Loucy (cell line): Measurements from ENCODE around the gene RNASET2.

Source experiments
- EZH2phosphoT487 ChIP-seq: fragments of 200-600 bp; IDR thresholded peaks from 2 replicates; pipeline ENCODE4 v1.6.1; 2018; ENCODE audit warnings: antibody characterized with exemption, mild to moderate bottlenecking, moderate library complexity, borderline replicate concordance
- TF ChIP-seq, protein P1 (sequence below): fragments of 200-600 bp; sonication (generic); conservative IDR thresholded peaks from 2 replicates; pipeline ENCODE4 v1.5.1; 2014; ENCODE audit warnings: mild to moderate bottlenecking, antibody characterized with exemption, low read length

GRCh38 chr6:166987930-166988329 is 31.6 kb upstream of the RNASET2 start:
- TF ChIP-seq, protein P1, sequence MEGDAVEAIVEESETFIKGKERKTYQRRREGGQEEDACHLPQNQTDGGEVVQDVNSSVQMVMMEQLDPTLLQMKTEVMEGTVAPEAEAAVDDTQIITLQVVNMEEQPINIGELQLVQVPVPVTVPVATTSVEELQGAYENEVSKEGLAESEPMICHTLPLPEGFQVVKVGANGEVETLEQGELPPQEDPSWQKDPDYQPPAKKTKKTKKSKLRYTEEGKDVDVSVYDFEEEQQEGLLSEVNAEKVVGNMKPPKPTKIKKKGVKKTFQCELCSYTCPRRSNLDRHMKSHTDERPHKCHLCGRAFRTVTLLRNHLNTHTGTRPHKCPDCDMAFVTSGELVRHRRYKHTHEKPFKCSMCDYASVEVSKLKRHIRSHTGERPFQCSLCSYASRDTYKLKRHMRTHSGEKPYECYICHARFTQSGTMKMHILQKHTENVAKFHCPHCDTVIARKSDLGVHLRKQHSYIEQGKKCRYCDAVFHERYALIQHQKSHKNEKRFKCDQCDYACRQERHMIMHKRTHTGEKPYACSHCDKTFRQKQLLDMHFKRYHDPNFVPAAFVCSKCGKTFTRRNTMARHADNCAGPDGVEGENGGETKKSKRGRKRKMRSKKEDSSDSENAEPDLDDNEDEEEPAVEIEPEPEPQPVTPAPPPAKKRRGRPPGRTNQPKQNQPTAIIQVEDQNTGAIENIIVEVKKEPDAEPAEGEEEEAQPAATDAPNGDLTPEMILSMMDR, result no peak
- no peak for TF ChIP-seq EZH2phosphoT487
